GM19239 (cell line): ENCODE results near the gene RSPH9.
"Not testable (repeated sequence)": the region's sequence is repeated elsewhere in the genome, so short reads cannot be mapped to it uniquely, and the experiment has no call there.

Source experiments
- DNase-seq: peaks from one replicate; pipeline ENCODE4 v3.0.0; 2011; ENCODE audit warnings: low spot score; ENCODE audit not compliant: insufficient read length
- FAIRE-seq: peaks from 2 replicates; lab custom pipeline; 2011; peaks lifted over from hg19 to GRCh38; lab: Jason Lieb, UNC

The RSPH9 gene

DNA sequence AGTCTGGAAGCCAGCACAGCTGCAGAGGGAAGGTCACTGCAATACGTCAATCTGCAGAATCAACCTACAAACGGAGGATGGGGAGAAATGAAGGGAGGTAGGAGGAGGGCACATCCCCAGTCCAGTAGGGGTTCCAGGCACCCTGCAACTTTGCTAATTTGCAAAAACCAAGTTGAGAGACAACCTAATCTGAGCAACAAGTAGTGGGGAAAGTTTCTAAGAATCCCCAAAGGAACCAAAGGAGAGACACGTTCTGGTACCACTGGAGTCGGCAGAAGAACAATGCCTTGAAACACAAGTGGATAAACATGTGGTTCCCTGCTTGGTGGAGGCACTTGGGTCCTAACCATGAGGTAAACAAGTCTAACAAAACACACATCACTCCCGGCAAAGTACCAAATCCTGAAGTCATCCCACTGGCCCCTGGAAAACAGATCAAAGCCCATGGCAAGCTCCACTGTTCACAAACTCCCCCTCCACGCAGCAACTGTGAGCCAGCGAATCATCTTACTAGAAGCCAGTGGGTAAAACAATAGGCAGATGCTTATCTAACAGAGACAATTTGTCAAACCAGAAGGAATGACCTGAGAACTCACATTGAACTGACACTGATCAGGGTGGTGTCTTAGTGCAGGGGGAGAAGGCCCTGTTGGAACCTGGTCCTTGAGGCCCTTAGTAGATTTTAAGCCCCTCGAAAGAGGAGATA, 38.0 kb downstream of the RSPH9 start:
- DNase-seq (no peak), FAIRE-seq (no peak)

DNA sequence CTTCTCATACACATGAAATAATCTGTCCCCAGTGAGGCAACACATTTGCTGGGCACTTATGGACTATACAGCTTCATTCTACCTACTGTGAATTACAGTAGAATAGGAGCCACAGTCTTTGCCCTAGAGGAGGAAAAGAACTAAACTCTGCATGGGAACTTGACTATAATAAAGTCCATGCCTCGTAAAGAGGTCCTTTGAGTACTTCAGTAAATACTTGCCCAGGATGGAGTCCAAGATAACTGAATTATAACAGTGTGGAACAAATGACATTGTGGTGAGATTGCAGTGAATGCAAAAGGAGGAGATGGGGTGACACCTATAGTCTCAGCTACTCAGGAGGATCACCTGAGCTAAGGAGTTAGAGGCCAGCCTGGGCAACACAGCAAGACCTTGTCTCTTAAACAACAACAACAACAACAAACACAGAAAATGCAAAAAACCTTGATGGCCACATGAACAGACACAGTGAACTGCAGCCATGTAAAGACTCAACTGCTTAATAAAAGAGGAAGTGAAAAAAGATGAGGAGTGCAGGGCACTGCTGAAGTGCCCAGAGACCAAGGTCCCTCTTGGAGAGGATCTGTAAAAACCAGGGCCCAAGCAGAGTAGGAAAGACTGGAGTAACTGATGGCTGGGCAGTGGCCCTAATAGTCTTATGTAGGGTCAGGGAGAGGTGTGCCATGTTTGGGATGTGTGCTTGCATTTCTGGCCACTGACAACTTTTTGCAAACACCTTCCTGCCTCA, 39.0 kb downstream of the RSPH9 start:
- no peak for DNase-seq
- peak; percentile 44 for FAIRE-seq

DNA sequence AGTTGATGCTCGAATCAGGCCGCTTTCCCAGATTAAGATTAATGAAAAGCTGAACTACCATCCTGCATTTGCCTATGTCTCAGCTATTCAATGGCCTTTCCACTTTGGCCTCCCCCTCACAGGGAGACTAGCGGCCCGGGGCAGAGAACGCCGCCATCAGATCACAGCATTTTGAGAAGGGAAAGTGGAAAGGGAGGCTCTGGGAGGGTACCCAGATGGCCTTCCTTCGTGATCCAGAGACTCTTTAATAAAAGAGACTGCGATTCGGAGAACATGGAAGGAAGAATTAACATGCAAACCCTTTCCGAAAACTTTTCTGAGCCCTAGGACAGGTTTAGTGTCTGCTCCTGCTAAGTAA, 42.2 kb downstream of the RSPH9 start:
- no peak for FAIRE-seq
- no peak for DNase-seq

DNA sequence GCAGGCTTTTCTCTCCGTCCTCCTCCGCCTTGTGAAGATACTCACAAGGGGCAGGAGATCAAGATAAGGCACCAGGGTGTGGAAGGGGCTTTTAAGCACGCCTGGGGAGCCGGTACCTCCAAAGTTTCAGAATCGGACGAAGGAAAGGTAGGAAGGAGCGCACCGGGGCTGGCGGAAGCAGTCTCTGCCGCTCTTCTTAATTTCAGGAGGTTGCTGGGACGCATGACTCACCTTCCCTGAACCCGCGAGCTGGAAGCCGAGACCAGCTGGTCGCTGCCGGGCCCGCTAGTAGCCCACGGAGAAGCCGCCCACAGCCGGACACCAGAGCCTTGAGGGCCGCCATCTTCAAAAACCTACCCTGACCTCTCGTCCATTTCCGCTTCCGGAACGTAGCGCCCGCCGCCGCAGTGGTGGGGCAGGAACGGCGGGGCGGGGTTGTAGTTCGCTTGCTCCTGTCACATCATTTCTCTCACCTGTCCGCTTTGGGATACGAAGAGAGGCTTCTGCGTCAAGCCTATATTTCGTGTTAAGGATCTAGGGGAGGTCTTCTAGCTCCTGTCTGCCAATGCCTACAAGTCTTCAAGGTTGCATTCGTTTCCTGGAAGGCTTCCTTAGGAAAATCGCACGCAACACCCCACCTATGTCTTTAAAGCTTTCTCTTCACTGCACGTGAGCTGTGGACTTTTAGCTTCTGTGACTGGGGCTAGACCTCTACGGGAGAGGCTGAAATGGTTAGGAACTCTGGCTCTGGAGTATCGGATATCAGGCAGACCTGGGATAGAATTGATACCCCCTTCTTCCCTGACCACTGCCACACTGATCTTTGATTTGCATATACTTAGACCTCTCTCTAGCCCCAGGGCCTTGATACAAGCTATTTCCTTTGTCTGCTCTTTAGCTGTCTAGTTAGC, 42.9 kb downstream of the RSPH9 start, which contains the start of gene MRPS18A:
Gene MRPS18A (minus strand): TSS at position 355 of the 911 bp plus-strand sequence. CDS start 12 bp downstream, at position 343.
- FAIRE-seq (peak; percentile 88), DNase-seq (peak; percentile 76)

DNA sequence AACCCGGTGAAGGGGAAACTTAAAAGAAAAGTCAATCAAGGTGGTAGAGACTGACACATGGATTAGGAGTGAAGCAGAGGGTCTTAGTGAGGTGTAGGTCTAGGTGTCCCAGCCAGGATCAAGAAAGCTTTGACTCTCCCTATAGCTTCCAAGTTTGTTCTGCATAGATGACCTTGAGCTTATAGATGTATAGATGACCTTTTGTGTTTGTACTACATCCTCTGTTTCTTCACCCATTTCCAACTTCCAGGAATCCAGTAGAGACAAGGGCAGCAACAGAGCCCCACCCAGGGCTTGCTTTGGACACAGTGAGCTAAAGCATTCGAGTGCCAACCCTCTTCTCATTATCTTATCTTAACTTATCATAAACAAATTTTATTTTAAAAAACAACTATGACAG, 44.6 kb downstream of the RSPH9 start:
- no peak for FAIRE-seq
- no peak for DNase-seq

DNA sequence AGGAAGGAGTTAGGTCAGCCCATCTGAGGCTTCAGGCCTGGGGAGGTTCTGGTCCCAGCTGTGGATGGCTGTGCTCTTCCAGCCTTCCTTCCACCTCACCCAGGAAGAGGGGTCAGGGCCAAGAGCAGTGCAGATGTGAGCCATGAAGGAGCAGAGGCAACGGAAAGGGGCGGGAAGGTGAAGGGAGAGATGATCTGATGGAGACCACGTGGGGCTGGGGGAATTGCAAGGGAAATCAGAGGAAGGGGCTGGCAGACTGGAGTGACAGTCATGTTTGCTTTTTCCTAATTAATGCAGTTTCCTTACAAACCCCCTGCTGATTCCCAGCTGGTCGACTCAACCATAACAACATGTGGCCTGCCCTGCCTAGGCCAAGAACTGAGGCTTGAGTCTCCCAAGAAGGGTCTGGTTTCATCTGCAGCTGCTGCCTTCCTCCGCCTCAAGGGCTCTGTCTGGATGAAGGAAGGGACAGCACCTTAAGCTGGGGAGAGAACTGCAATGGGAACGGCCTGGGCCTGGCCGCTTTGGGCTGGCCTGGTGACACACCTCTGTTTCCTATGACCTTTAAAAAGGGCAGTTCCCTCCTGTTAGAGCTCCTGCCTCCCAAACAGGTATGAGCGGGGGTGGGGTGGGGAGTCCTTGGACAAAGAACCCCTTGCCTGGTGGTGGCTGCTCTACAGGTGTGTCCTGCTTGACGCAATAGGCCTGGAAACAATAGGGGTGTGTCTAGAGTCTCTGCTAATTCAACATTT, 50.6 kb downstream of the RSPH9 start:
- DNase-seq: no peak
- no peak for FAIRE-seq

DNA sequence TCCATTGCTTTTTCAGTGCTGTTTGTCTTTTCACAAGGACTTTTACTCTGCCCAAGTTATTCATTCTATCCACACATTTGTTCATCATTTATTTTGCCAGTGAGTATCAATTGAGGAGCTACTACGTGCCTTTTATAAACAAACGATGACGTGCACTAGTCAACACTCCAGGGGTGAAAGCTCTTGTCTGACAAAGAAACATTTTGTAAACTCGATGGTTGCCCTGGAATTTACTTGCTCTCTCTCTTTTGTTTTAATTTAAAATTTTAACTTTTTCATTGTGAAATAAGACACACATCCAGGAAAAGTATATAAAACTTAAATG, 51.1 kb downstream of the RSPH9 start:
- FAIRE-seq: no peak
- DNase-seq: no peak

DNA sequence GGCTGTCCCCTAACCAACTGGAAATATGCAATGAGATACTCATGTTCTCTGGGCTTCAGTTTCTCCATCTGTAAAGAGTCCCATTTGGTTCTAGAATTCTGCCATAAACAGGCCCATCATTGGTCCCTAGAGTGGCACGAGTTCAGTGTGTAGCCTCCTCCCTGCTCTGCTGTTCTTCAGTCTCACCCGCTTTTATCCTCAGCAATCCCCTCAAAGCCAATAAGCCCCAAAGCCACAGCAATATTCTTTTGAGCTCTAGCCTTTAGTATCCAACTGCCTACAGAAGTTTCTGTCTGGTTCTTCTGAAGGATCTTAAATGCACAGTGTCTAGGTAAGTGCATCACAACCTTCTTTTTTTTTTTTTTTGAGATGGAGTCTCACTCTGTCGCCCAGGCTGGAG, 52.6 kb downstream of the RSPH9 start:
- FAIRE-seq: no peak

DNA sequence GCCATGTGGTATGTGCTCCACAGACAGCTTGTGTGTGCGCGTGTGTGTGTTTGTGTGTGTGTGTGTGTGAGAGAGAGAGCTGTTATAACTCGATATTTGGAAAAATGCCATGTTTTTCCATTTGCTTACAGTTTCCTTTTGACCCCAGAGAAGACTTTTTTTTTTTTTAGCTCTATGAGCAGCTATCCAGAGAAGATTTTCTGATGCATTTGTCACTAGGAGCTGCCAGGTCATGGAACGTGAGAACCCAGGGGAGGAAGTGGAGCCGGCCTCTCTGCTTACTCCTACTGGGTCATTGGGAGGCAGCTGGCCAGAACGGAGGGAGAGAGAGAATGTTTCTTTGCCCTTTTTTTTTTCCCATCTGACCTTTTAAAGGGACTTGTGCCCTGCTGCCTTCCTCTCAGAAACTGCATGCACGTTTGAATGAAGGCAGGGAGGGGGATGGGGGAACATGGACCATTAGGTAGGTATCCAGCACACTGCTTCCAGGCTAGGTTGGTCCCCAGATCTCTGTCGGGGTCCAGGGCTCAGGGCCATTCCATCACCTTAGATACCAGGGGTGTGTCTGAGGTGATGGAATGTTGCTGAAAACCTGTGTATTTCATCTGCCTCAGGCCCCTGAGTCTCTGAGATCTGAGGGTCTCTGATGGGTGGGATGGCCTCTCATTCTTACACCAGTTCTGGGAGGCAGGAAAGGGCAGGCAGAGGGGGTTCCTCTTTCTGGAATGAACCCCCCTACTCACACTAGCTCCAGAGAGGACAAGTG, 53.9 kb downstream of the RSPH9 start:
- DNase-seq (no peak), FAIRE-seq (no peak)

More for the DNA sequence above, 52.6 kb downstream of the RSPH9 start:
- DNase-seq: no peak

DNA sequence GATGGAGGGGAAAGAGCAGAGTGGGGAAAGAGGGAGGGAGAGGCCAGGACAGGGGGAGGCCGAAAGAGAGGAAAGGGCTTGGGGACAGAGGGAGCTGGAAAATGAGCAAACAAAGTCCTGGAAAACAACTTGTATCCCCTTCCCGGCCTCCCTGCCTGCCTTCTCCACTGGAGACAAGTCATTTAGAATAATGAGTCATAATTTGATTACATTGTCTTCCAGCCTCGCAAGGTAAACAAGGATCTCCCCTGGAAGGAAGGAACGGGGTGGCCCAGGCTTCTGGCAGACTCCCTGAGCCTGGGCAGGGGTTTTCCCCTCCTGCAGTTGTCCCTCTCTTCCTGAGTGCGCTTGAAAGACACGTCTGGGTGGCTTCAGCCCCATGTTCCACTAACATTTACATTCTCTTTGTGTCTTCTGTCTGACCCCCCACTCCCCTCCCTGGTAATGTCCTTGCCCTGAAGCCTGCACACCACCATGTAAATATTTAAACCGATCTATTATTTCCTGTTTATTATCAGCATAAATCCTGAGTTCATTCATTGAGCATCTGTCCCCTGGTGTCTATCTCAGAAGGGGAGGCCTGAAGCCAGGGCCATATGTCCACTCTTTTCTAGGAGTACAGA, 54.8 kb downstream of the RSPH9 start:
- DNase-seq (no peak), FAIRE-seq (no peak)

DNA sequence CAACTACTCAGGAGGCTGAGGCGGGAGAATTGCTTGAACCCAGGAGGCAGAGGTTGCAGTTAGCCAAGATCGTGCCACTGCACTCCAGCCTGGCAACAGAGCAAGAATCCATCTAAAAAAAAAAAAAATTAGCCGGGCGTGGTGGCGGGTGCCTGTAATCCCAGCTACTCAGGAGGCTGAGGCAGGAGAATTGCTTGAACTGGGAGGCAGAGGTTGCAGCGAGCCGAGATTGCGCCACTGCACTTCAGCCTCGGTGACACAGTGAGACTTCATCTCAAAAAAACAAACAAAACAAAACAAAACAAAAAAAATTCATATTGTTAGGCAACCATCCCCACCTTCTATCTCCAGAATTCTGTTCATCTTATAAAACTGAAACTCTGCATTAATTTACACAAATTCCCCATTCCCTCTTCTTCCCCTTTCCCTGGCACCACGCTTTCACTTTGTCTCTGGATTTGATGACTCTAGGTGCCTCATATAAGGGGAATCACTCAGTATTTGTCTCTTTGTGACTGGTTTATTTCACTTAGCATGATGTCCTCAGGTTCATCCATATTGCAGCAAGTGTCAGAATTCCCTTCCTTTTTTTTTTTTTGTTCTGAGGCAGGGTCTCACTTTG, 56.2 kb downstream of the RSPH9 start:
- FAIRE-seq: not testable (repeated sequence)

DNA sequence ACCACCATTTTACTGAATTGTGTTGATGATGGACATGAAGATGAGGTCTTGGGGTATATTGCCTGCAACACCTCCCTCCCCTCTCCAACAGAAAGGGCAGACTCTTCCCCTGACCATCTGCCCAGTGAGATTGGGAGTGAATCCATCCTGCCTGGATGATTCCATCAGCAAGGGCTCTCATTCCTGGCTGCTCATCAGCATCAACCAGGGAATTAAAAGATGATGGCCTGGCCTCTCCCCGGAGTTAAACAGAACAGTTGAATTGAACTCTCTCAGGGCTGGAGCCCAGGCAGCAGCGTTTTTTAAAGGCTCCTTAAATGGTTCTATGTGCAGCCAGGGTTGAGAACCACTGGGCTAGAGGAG, 57.3 kb downstream of the RSPH9 start:
- FAIRE-seq: no peak
- DNase-seq: no peak

More for the DNA sequence above, 56.2 kb downstream of the RSPH9 start:
- not testable (repeated sequence) for DNase-seq

DNA sequence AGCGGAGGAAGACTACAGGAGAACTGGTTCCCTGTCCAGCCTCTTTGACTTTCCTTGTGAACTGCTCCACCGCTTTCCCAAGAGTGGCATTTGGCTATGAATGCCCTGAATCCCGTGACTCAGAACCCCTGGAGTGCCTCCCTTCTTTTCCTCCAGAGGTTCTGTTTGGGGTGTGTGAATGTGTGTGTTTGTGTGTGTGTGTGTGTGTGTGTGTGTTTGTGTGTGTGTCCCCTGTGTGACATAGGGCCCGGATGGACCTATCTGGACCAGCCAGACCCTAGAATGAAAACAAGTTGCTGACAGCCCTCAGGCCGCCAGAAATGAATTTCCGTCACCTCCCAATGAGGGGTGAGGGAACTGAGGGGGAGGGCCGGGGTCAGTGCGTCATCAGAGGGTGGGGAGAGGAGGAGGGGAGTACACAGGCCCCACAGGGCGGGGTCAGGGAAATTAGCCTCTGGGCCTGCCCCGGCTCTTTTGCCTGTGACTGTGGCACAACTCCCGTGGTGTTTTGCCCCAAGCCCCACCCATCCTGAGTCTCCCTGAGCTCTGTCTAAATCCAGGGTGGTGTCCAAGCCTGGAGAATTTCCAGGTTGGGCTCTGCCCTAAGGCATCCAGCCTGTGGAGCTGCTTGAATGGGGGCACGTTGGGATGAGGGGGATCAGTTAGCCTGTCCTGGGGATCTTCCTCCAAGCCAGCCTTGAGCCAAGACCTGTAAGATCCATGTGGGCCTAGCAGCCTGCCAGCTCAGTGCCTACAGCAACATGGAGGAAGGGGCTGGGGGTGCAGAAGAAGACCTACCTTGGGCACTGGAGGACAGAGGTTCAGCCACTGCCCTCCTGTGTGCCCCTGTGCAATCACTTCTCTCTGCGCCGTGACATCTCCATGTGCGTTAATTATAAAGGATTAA, 58.0 kb downstream of the RSPH9 start:
- DNase-seq (no peak), FAIRE-seq (no peak)

DNA sequence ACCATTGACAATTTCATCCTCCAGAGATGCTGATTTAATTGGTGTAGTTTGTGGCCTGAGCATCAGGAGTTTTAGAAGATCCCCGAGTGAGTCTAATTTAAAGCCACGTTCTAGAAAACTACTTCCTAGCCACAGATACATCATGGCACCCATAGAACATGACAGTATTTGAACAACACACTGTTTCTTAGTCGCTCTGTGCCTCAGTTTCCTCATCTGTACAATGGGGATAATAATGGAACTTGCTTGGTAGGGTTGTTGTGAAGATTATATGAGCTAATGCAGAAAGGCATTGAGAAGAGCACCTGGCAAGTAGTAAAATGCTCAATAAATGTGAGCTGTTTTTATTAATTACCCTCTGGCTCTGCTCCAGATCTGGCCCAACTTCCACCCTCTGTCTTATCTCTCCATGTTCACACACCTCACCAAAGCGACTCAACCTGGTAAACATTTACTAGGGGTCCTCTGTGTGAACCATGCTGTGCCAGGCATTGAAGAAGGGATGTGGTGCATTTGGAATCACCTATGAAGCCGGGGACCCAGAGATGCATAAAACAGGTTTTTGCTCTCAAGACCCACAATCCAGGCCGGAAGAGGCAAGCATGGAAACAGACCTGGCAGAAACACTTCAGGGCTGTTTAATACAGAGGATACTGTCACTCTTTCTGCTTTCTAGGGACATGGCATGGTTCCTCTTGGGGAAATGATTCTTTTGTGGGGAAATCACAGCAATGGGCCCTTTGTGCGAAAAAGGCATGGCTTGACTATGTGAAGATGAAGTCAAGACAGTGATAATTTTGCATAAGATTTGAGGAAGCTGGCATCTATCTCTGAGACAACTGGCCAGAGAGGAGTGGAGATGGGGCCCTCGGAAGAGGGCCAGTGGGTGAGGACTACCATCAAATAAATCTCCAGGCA, 58.9 kb downstream of the RSPH9 start:
- FAIRE-seq: no peak
- DNase-seq: no peak

DNA sequence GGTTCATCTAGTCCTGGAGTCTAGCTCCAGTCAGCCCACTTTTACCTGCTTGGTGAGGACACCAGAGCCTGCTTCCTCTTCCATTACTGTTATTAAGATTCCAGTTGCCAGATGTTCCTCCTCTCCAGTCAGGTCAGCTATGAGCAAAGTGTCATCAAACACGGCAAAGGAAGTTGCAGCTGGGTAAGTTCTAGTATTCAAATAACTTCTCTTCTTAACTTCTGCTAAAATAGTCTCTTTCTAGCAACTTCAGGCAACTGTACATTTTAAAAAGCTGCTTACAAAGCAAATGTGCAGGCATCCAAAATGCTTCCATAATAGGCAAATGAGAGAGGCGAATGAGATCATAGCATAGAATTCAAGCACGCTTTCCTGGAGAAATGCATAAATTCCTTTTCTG, 61.2 kb downstream of the RSPH9 start:
- peak; percentile 66 for FAIRE-seq
- DNase-seq: no peak

DNA sequence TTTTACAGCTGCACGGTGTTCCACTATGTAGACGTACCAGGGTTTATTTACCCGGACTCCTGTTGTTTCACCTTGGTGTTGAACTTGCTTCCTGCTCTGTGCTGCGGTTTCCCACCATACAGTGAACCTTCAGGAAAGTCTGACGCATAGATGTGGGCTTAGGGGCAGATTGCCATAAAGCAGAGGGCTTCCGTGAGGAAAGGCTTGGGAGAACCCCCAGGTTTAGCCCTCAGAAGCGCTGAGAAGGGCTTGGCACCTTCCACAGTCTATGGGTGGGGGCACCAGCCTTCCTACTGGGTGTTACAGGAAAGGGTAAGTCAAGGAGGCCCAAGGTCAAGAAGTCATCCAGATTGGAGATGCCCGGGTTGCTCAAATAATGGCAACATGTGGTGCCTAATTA, 62.0 kb downstream of the RSPH9 start:
- FAIRE-seq: no peak

DNA sequence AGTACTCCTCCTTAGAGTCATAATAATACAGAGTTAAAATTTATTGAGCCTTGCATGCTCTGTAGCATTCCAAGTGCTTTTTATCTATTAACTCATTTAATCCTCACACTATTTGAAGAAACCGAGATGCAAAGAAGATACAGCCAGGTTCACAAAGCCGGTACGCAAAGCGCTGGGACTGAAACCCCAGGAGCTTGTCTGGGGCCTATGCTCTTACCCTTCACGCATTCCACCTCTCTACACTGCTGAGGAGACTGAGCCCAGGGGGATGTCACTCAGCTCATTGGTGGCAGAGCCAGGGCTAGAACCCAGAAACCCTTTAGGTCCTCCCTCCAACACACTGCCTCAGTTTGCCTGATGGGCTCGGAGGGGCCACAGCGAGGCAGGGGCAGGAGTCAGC, 62.4 kb downstream of the RSPH9 start:
- FAIRE-seq (no peak), DNase-seq (no peak)

More for the DNA sequence above, 62.0 kb downstream of the RSPH9 start:
- DNase-seq: no peak
